ENCODE measurements around the gene LAG3. TPM values are rescaled to one million over a fixed set of nuclear protein-coding genes. Genes with fewer than 3 reads are reported as not detected.

The LAG3 gene
- total RNA-seq, 1 experiment from 2014 or later = 2.2 TPM

GRCh38 chr12:6799147-6799546, 26.8 kb downstream of the LAG3 start:
- Histone ChIP-seq H2BK120ac (ENCODE audit: low read depth, low read length, poor library complexity, severe bottlenecking) (no peak overlapping the region), H3K18ac (ENCODE audit: insufficient read length, low read depth, low read length) (no peak overlapping the region), H2BK5ac (ENCODE audit: insufficient read length, low read length) (no peak overlapping the region), H3K14ac (ENCODE audit: insufficient read depth, low read length) (no peak overlapping the region), H4K91ac (ENCODE audit: insufficient read length, low read depth, low read length) (no peak overlapping the region), H4K20me1 (ENCODE audit: control insufficient read depth, insufficient read depth, insufficient read length) (no peaks in the 10 kb centered on the region), H3K79me2 (ENCODE audit: insufficient read depth, low read length) (no peaks in the 10 kb centered on the region), H2BK12ac (ENCODE audit: insufficient read length, low read depth, low read length) (no peak overlapping the region), H4K5ac (ENCODE audit: insufficient read length, low read depth, low read length) (no peak overlapping the region), H3T11ph (ENCODE audit: low read length) (no peak overlapping the region), H2AK5ac (ENCODE audit: insufficient read length, low read length) (no peak overlapping the region), H2AFZ (ENCODE audit: low read length) (no peak overlapping the region), H3K27me3 (ENCODE audit: insufficient read depth, low read length) (no peaks in the 10 kb centered on the region; the same call in 1 of the 2 replicates), H4K8ac (replicated peaks; ENCODE audit: insufficient read length, low read depth, low read length) (no peak overlapping the region), H2BK20ac (ENCODE audit: low read depth, low read length, poor library complexity, severe bottlenecking) (no peak overlapping the region), H3K23ac (ENCODE audit: insufficient read length, low read depth, low read length) (no peak overlapping the region), H2BK15ac (ENCODE audit: low read depth, low read length) (no peak overlapping the region), H3K79me1 (ENCODE audit: insufficient read depth, low read depth, low read length, poor library complexity, severe bottlenecking) (no peaks in the 10 kb centered on the region), H3K9ac (ENCODE audit: extremely low read depth, insufficient read length, low read length) (no peak overlapping the region), H3K23me2 (ENCODE audit: insufficient read length, low read depth, low read length, poor library complexity, severe bottlenecking) (no peaks in the 10 kb centered on the region), H3K4me1 (ENCODE audit: insufficient read depth, low read length) (no peaks in the 10 kb centered on the region), H3K56ac (ENCODE audit: insufficient read length, low read depth, low read length) (no peak overlapping the region), H3K9me3 (ENCODE audit: control insufficient read depth, low read depth, low read length) (no peaks in the 10 kb centered on the region), H3K4ac (ENCODE audit: low read depth, low read length) (no peak overlapping the region), H3K4me2 (ENCODE audit: insufficient read depth, insufficient read length, low read length) (no peak overlapping the region), H3K27ac (ENCODE audit: insufficient read length, low read depth, low read length) (no peak overlapping the region)
- H3K9me3 Mint-ChIP-seq = peaks cover 1 to 2% of the 10 kb centered on the region in 2 experiments; a peak in 3 of 5 replicates
- H3K4me3 Mint-ChIP-seq = no peak overlapping the region
- H3K27ac Mint-ChIP-seq = no peak overlapping the region
- H3K4me1 Mint-ChIP-seq = peaks cover 0 to 6% of the 10 kb centered on the region in 2 experiments; a peak in 2 of 4 replicates
- no peak for TF ChIP-seq CTCF (conservative IDR thresholded peaks at IDR 0.05)
- WGBS (ENCODE audit: extremely low coverage, insufficient read length, low lambda C conversion rate) = no CpG with 5 or more reads among the region's 5 CpGs
- H3K36me3 Mint-ChIP-seq (ENCODE audit: insufficient read depth in 1 of 3, low read depth in 3 of 3) = peaks cover 0 to 2% (median 1%) of the 10 kb centered on the region in 3 experiments; a peak in 3 of 7 replicates
- no peak for DNase-seq
- peaks cover 31% of the 10 kb centered on the region for H3K27me3 Mint-ChIP-seq (ENCODE audit: low read depth)
